Measurements from ENCODE around the gene SLC52A3. TPM values are rescaled to one million over a fixed set of nuclear protein-coding genes. Genes with fewer than 3 reads are reported as not detected.

Gene SLC52A3
- total RNA-seq, 1 experiment from 2014 or later = not detected

GRCh38 chr20:774016-774659 lies 5.8 kb upstream of the SLC52A3 start:
- H3K27me3 ChIP-seq = no peaks in the 10 kb centered on the region
- H3K36me3 ChIP-seq = no peaks in the 10 kb centered on the region
- DNase-seq = no peak

DNA sequence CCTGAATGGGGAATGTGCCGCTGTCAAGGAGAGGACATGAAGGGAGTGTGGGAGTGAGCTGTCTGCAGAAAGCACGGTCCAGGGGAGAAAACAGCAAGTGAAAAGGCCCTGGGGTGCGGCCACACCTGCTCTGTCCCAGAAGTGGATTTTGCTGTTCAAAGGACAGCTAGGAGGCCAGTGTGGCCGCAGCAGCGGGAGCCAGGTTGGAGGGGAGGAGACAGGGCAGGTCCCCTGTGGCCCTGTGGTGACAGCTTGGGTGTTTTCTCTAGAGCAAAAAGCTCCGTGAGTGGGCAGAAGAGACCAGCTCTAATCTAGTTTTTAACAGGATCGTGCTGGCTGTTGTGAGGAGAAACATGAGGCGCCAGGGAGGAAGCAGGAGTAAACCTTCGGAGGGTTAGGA lies 4.5 kb upstream of the SLC52A3 start:
- no peaks in the 10 kb centered on the region for H3K36me3 ChIP-seq
- H3K9me3 ChIP-seq = no peaks in the 10 kb centered on the region
- DNase-seq = no peak
- H3K4me3 ChIP-seq = no peak overlapping the region
- no peaks in the 10 kb centered on the region for H3K27me3 ChIP-seq

More at GRCh38 chr20:774016-774659, 5.8 kb upstream of the SLC52A3 start:
- Histone ChIP-seq H3K9me3 (no peaks in the 10 kb centered on the region), H3K4me3 (no peak overlapping the region)

- no peaks in the 10 kb centered on the region for H3K27me3 ChIP-seq
- no peaks in the 10 kb centered on the region for H3K9me3 ChIP-seq
- DNase-seq = no peak
- no peaks in the 10 kb centered on the region for H3K36me3 ChIP-seq
- H3K4me3 ChIP-seq = no peak overlapping the region
These were observed 3.6 kb upstream of the SLC52A3 start for GRCh38 chr20:771741-772464.

DNA sequence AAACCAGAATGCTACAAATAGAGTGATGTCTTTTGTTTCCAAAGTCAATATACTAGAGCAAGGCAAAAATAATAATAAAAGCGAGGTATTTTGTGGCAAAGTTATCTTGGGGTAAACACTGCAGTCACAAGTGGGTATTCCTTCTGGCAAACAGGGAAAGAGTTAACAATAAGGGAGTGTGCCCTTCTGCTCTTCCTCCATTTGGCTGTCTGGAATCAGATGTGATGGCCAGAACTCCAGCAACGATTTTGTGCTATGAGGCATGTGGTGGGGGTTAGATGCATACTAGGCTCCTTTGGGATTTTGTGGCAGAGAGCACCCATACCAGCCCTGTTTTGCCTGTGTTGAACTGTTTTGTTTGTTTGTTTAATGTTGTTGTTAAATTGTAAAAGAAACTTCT lies 2.4 kb upstream of the SLC52A3 start:
- H3K27me3 ChIP-seq = no peaks in the 10 kb centered on the region
- DNase-seq = no peak
- no peaks in the 10 kb centered on the region for H3K36me3 ChIP-seq
- no peak overlapping the region for H3K4me3 ChIP-seq
- no peaks in the 10 kb centered on the region for H3K9me3 ChIP-seq

GRCh38 chr20:766906-767305 lies 1.4 kb downstream of the SLC52A3 start:
- DNase-seq = no peak
- H3K27me3 ChIP-seq = no peaks in the 10 kb centered on the region
- H3K9me3 ChIP-seq = no peaks in the 10 kb centered on the region
- no peak overlapping the region for H3K4me3 ChIP-seq
- no peaks in the 10 kb centered on the region for H3K36me3 ChIP-seq

- DNase-seq = no peak
- no peaks in the 10 kb centered on the region for H3K36me3 ChIP-seq
- H3K27me3 ChIP-seq = no peaks in the 10 kb centered on the region
These were observed 4.0 kb downstream of the SLC52A3 start for GRCh38 chr20:764255-764654.

GRCh38 chr20:761418-762381 lies 6.6 kb downstream of the SLC52A3 start:
- no peaks in the 10 kb centered on the region for H3K27me3 ChIP-seq
- no peaks in the 10 kb centered on the region for H3K36me3 ChIP-seq
- H3K9me3 ChIP-seq = no peaks in the 10 kb centered on the region
- DNase-seq = peak; percentile 17
- H3K4me3 ChIP-seq = no peak overlapping the region

More at GRCh38 chr20:764255-764654, 4.0 kb downstream of the SLC52A3 start:
- Histone ChIP-seq H3K9me3 (no peaks in the 10 kb centered on the region), H3K4me3 (no peak overlapping the region)

DNA sequence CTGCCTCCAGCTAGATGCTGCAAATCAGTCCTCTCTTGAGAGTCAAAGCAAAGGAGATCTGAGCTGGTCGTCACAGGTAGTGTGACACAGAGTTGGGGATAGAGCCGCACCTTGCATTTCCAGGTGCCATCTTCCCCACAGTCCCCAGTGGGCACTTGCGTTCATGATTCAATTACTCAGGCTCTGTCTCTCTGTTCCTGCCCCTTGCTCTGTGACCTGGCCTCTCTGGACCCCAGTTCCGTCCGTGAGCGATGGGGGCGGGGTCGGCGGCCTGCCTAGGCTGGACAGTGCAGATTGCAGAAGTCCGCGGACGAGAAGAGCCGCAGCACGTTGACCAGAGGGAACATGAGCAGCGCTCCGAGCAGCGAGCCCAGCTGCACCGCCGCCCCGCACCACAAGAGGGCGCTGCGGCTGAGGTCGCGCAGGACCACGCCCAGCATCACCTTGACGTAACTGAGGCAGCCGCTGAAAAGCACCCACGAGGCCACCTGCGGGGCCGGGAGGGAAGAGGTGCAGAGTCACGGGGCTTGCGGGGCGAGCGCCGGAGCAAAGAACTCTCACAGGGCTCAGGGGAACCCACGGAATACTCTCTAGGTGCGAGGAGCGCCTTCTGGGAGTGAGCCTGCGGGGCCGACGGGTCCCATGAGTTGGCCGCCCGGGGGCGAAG lies 7.4 kb downstream of the SLC52A3 start:
- Histone ChIP-seq H3K36me3 (no peaks in the 10 kb centered on the region), H3K27me3 (no peaks in the 10 kb centered on the region), H3K9me3 (no peaks in the 10 kb centered on the region), H3K4me3 (no peak overlapping the region)
- no peak for DNase-seq

GRCh38 chr20:757506-757905 lies 10.8 kb downstream of the SLC52A3 start:
- no peaks in the 10 kb centered on the region for H3K27me3 ChIP-seq
- H3K4me3 ChIP-seq = no peak overlapping the region
- DNase-seq = no peak
- H3K9me3 ChIP-seq = no peaks in the 10 kb centered on the region
- H3K36me3 ChIP-seq = no peaks in the 10 kb centered on the region

DNA sequence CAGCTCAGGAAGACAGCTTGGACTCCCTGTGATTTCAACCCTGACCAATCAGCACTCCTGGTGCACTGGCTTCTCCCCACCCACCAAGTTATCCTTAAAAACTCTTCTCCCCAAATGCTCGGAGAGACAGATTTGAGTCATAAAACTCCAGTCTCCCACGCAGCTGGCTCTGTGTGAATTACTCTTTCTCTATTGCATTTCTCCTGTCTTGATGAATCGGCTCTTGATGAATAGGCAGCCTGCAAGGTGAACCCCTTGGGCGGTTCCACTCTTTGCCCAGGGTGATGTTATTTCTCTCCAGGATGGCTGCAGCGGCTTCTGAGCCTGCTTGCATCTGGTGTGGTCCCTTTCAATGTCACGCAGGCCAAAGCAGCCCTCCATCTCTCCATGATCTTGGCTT lies 12.4 kb downstream of the SLC52A3 start:
- H3K36me3 ChIP-seq = no peaks in the 10 kb centered on the region
- DNase-seq = no peak

DNA sequence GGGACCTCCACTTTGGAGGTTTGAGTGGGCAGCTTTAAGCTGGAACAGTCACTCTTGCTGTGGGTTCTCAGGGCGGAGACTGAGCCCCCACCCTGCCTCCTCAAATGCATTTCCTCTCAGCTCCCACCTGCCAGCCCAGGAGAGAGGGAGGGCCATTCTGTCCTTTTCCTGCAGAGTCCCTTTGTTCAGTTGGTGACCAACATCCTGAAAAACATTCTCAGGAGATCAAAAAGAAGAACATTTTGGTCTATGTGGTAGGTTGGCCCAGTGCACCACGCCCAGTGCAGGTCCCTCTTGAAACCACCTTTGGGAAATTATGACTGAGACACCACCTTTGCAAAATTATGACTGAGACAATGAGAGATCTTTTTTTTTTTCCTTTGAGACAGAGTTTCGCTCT lies 13.4 kb downstream of the SLC52A3 start:
- Histone ChIP-seq H3K4me3 (no peak overlapping the region), H3K36me3 (no peaks in the 10 kb centered on the region), H3K9me3 (no peaks in the 10 kb centered on the region), H3K27me3 (no peaks in the 10 kb centered on the region)
- DNase-seq = no peak

More for the DNA sequence above, 12.4 kb downstream of the SLC52A3 start:
- no peak overlapping the region for H3K4me3 ChIP-seq
- H3K27me3 ChIP-seq = no peaks in the 10 kb centered on the region
- no peaks in the 10 kb centered on the region for H3K9me3 ChIP-seq

- Histone ChIP-seq H3K4me3 (no peak overlapping the region), H3K27me3 (no peaks in the 10 kb centered on the region), H3K36me3 (no peaks in the 10 kb centered on the region), H3K9me3 (no peaks in the 10 kb centered on the region)
- no peak for DNase-seq
These were observed 14.2 kb downstream of the SLC52A3 start for GRCh38 chr20:753897-754635.

- no peak for DNase-seq
- H3K9me3 ChIP-seq = no peaks in the 10 kb centered on the region
- no peaks in the 10 kb centered on the region for H3K27me3 ChIP-seq
- no peaks in the 10 kb centered on the region for H3K36me3 ChIP-seq
- no peak overlapping the region for H3K4me3 ChIP-seq
These were observed 15.2 kb downstream of the SLC52A3 start for GRCh38 chr20:753136-753535.

DNA sequence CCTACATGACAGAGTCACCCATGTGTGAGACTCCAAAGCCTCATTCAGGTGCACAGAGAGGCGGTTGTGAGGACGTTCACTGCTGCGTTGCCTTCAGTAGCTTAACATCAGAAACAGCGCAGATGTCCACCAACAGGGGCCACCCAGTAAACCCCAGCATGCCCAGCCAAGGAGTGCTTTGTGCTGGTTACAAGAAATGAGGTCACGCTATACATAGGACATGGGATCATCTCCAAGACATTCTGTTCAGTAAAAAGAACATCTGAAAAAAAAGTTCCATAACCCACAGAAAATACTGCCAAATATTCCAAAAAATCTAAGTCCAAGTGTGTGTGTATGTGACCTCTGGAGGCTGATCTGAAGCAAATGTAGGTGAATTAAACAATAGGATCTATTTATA lies 16.0 kb downstream of the SLC52A3 start:
- Histone ChIP-seq H3K9me3 (no peaks in the 10 kb centered on the region), H3K4me3 (no peak overlapping the region), H3K27me3 (no peaks in the 10 kb centered on the region), H3K36me3 (no peaks in the 10 kb centered on the region)
- no peak for DNase-seq

GRCh38 chr20:751761-752160 lies 16.5 kb downstream of the SLC52A3 start:
- H3K36me3 ChIP-seq = no peaks in the 10 kb centered on the region
- H3K4me3 ChIP-seq = no peak overlapping the region
- no peaks in the 10 kb centered on the region for H3K9me3 ChIP-seq
- DNase-seq = no peak
- H3K27me3 ChIP-seq = no peaks in the 10 kb centered on the region

DNA sequence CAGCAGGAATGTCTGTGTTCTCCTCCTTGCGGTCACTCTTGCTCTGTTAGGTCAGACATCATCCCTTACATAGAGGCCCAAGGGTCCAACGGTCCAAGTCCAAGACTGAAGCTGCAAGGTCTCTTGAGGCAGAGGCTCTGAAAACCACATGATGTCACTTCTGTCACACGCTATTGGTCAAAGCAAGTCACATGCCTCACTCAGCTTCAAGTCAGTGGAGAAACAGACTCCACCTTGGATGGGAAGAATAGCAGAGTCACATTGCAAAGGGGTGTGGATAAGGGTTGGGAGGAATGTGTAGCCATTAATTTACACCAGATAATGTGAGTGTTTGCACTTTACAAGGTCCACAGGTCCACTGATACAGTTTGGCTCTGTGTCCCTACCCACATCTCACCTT lies 17.5 kb downstream of the SLC52A3 start:
- Histone ChIP-seq H3K36me3 (no peaks in the 10 kb centered on the region), H3K4me3 (no peak overlapping the region), H3K27me3 (no peaks in the 10 kb centered on the region), H3K9me3 (peaks cover 4% of the 10 kb centered on the region)
- no peak for DNase-seq

All from MG63 (cell line).